ENCODE measurements around the gene TRIM46. TPM values are rescaled to one million over a fixed set of nuclear protein-coding genes. Genes with fewer than 3 reads are reported as not detected.

Gene TRIM46
- total RNA-seq, 1 donor from 2014 or later, result 1.2 TPM

GRCh38 chr1:155133799-155134281 lies 39.8 kb upstream of the TRIM46 start:
- H3K9me3 Mint-ChIP-seq, result no peaks in the 10 kb centered on the region
- intact Hi-C loops (cut with micrococcal nuclease), result no loop called here
- ATAC-seq (ENCODE audit: low read depth) (no peak), DNase-seq (no peak)
- H3K27me3 Mint-ChIP-seq, result peaks cover 14% of the 10 kb centered on the region
- ChIA-PET POLR2A (interaction anchor here (1.6 to 5.4 kb wide), 5 partner anchors 9 to 60 kb away, joined by 4 to 92 read pairs (median 63); partner anchors contain the start of genes KRTCAP2 and TRIM46), CTCF (interaction anchor here (2.8 to 4.5 kb wide), 2 partner anchors 34 kb away, joined by 8 to 40 read pairs; no protein-coding TSS in a partner anchor)
- no peak overlapping the region for H3K4me3 Mint-ChIP-seq
- no peak for TF ChIP-seq CTCF (IDR thresholded peaks at IDR 0.05)
- H3K4me1 Mint-ChIP-seq, result peaks cover 39% of the 10 kb centered on the region
- H3K27ac Mint-ChIP-seq, result no peak overlapping the region
- H3K36me3 Mint-ChIP-seq (ENCODE audit: low read depth), result peaks cover 28% of the 10 kb centered on the region

GRCh38 chr1:155134322-155134721 lies 39.3 kb upstream of the TRIM46 start:
- Mint-ChIP-seq H3K36me3 (ENCODE audit: low read depth) (peaks cover 30% of the 10 kb centered on the region), H3K4me3 (peak overlapping the region; percentile 96), H3K4me1 (peaks cover 38% of the 10 kb centered on the region), H3K27ac (no peak overlapping the region), H3K27me3 (peaks cover 9% of the 10 kb centered on the region), H3K9me3 (no peaks in the 10 kb centered on the region)
- no peak for TF ChIP-seq CTCF (IDR thresholded peaks at IDR 0.05)
- ChIA-PET POLR2A (interaction anchor here (1.4 to 5.4 kb wide), 7 partner anchors 9 to 60 kb away, joined by 4 to 92 read pairs (median 23); partner anchors contain the start of genes KRTCAP2 and TRIM46), CTCF (interaction anchor here (1.3 to 4.5 kb wide), 5 partner anchors 33 to 64 kb away, joined by 3 to 40 read pairs (median 6); no protein-coding TSS in a partner anchor)
- no peak for ATAC-seq (ENCODE audit: low read depth)
- intact Hi-C loops (cut with micrococcal nuclease), result no loop called here
- DNase-seq, result no peak

- no peak for ATAC-seq (ENCODE audit: low read depth)
- no peak for TF ChIP-seq CTCF (IDR thresholded peaks at IDR 0.05)
- H3K27ac Mint-ChIP-seq, result peak overlapping the region; percentile 99
- intact Hi-C loops (cut with micrococcal nuclease), result loop anchor here (1.0 kb wide), 2 partner anchors 8 to 32 kb away; partner anchors contain the start of gene EFNA1
- peaks cover 40% of the 10 kb centered on the region for H3K4me1 Mint-ChIP-seq
- peaks cover 6% of the 10 kb centered on the region for H3K27me3 Mint-ChIP-seq
- peak overlapping the region; percentile 96 for H3K4me3 Mint-ChIP-seq
- no peaks in the 10 kb centered on the region for H3K9me3 Mint-ChIP-seq
- peaks cover 33% of the 10 kb centered on the region for H3K36me3 Mint-ChIP-seq (ENCODE audit: low read depth)
- POLR2A ChIA-PET, result interaction anchor here (0.7 to 5.4 kb wide), 15 partner anchors 8 to 138 kb away, joined by 3 to 92 read pairs (median 6); partner anchors contain the start of genes CLK2, EFNA3, KRTCAP2 and TRIM46
- DNase-seq, result no peak
- CTCF ChIA-PET, result interaction anchor here (0.6 to 4.5 kb wide), 9 partner anchors 19 to 73 kb away, joined by 3 to 40 read pairs (median 4); partner anchors contain the start of gene KRTCAP2
Observed at GRCh38 chr1:155134880-155135414, 38.7 kb upstream of the TRIM46 start.

- no peaks in the 10 kb centered on the region for H3K9me3 Mint-ChIP-seq
- H3K27me3 Mint-ChIP-seq, result peaks cover 3% of the 10 kb centered on the region
- peak within 1 kb of the TSS; percentile 99 for H3K27ac Mint-ChIP-seq
- TF ChIP-seq CTCF (IDR thresholded peaks at IDR 0.05), result no peak
- CTCF ChIA-PET, result interaction anchor here (0.6 to 4.5 kb wide), 10 partner anchors 20 to 74 kb away, joined by 3 to 40 read pairs (median 4); partner anchors contain the start of gene KRTCAP2
- intact Hi-C loops (cut with micrococcal nuclease), result loop anchor here (1.0 to 2.0 kb wide), 4 partner anchors 8 to 51 kb away; partner anchors contain the start of gene EFNA1
- POLR2A ChIA-PET, result interaction anchor here (0.6 to 5.4 kb wide), 23 partner anchors 8 to 1168 kb away, joined by 3 to 92 read pairs (median 5); partner anchors contain the start of genes CLK2, CREB3L4, EFNA3 and FLAD1
- H3K4me3 Mint-ChIP-seq, result peak within 1 kb of the TSS; percentile 96
- peaks cover 38% of the 10 kb centered on the region for H3K36me3 Mint-ChIP-seq (ENCODE audit: low read depth)
- peak; percentile 94 for DNase-seq
- ATAC-seq (ENCODE audit: low read depth), result peak; percentile 86
- peaks cover 46% of the 10 kb centered on the region for H3K4me1 Mint-ChIP-seq
Observed at GRCh38 chr1:155135415-155136028, 38.1 kb upstream of the TRIM46 start, which contains the start of gene SLC50A1. SLC50A1 (plus strand) TSS chr1:155135852; CDS start chr1:155135912, 60 bp downstream.
